Colon (tissue), 2 donors: ENCODE measurements around the gene TYSND1.
"Not testable (repeated sequence)": the region's sequence is repeated elsewhere in the genome, so short reads cannot be mapped to it uniquely, and the experiment has no call there.

Experiments
- FAIRE-seq: peaks from 2 replicates; lab custom pipeline; 2012; peaks lifted over from hg19 to GRCh38; lab: Jason Lieb, UNC
- donor health status: control.
- donor health status: control.

Gene TYSND1

GRCh38 chr10:70109064-70109729 lies 37.3 kb downstream of the TYSND1 start:
- FAIRE-seq = no peak

GRCh38 chr10:70106958-70107791 lies 39.3 kb downstream of the TYSND1 start:
- FAIRE-seq = no peak

GRCh38 chr10:70101668-70102067 lies 44.8 kb downstream of the TYSND1 start:
- FAIRE-seq = no peak

- not testable (repeated sequence) for FAIRE-seq
Observed at GRCh38 chr10:70101068-70101562, 45.4 kb downstream of the TYSND1 start.

GRCh38 chr10:70098271-70098670 lies 48.2 kb downstream of the TYSND1 start:
- no peak for FAIRE-seq

- FAIRE-seq = no peak
Observed at GRCh38 chr10:70097459-70097858, 49.0 kb downstream of the TYSND1 start.

- FAIRE-seq = no peak
Observed at GRCh38 chr10:70096705-70097420, 49.6 kb downstream of the TYSND1 start.

GRCh38 chr10:70096016-70096704 lies 50.3 kb downstream of the TYSND1 start:
- FAIRE-seq = no peak

GRCh38 chr10:70094250-70094649 lies 52.2 kb downstream of the TYSND1 start:
- FAIRE-seq = no peak

GRCh38 chr10:70093335-70093944 lies 53.1 kb downstream of the TYSND1 start:
- FAIRE-seq = no peak

- FAIRE-seq = no peak
Observed at GRCh38 chr10:70092389-70092718, 54.1 kb downstream of the TYSND1 start.

- no peak for FAIRE-seq
Observed at GRCh38 chr10:70090951-70091350, 55.5 kb downstream of the TYSND1 start.

GRCh38 chr10:70090013-70090412 lies 56.5 kb downstream of the TYSND1 start:
- no peak for FAIRE-seq

GRCh38 chr10:70088308-70088698 lies 58.2 kb downstream of the TYSND1 start:
- FAIRE-seq = no peak
